ENCODE measurements around the gene USP49.

Gene USP49

GRCh38 chr6:41744236-41744787 is 150.9 kb downstream of the USP49 start:
- Mint-ChIP-seq H3K9me3 (no peaks in the 10 kb centered on the region), H3K4me1 (peaks cover 3% of the 10 kb centered on the region), H3K36me3 (no peaks in the 10 kb centered on the region), H3K27ac (no peak overlapping the region), H3K4me3 (no peak overlapping the region), H3K27me3 (peaks cover 8% of the 10 kb centered on the region)
- no peak for DNase-seq (ENCODE audit: low spot score in 2 of 2)
- ATAC-seq (ENCODE audit: low read depth), result no peak

- H3K27me3 Mint-ChIP-seq, result peaks cover 8% of the 10 kb centered on the region
- H3K9me3 Mint-ChIP-seq, result no peaks in the 10 kb centered on the region
- H3K36me3 Mint-ChIP-seq, result no peaks in the 10 kb centered on the region
- H3K4me1 Mint-ChIP-seq, result peaks cover 3% of the 10 kb centered on the region
- no peak for DNase-seq (ENCODE audit: low spot score in 2 of 2)
- ATAC-seq (ENCODE audit: low read depth), result no peak
- no peak overlapping the region for H3K4me3 Mint-ChIP-seq
- H3K27ac Mint-ChIP-seq, result no peak overlapping the region
Measured at GRCh38 chr6:41743406-41744235, 151.6 kb downstream of the USP49 start.

- ATAC-seq (ENCODE audit: low read depth) (no peak), DNase-seq (ENCODE audit: low spot score in 2 of 2) (no peak)
- no peaks in the 10 kb centered on the region for H3K36me3 Mint-ChIP-seq
- peaks cover 3% of the 10 kb centered on the region for H3K4me1 Mint-ChIP-seq
- H3K27ac Mint-ChIP-seq, result peak overlapping the region; percentile 18
- H3K9me3 Mint-ChIP-seq, result no peaks in the 10 kb centered on the region
- H3K27me3 Mint-ChIP-seq, result peaks cover 6% of the 10 kb centered on the region
- no peak overlapping the region for H3K4me3 Mint-ChIP-seq
Measured at GRCh38 chr6:41741625-41742490, 153.3 kb downstream of the USP49 start.

- H3K36me3 Mint-ChIP-seq, result no peaks in the 10 kb centered on the region
- H3K27me3 Mint-ChIP-seq, result peaks cover 6% of the 10 kb centered on the region
- H3K4me3 Mint-ChIP-seq, result no peak overlapping the region
- peaks cover 10% of the 10 kb centered on the region for H3K4me1 Mint-ChIP-seq
- ATAC-seq (ENCODE audit: low read depth) (no peak), DNase-seq (ENCODE audit: low spot score in 2 of 2) (no peak)
- no peaks in the 10 kb centered on the region for H3K9me3 Mint-ChIP-seq
- no peak overlapping the region for H3K27ac Mint-ChIP-seq
Measured at GRCh38 chr6:41740366-41741162, 154.6 kb downstream of the USP49 start.

Data from memory B cell (primary cell).